GM12878 (cell line): ENCODE measurements around the gene GLT8D1. TPM values are rescaled to one million over a fixed set of nuclear protein-coding genes. Genes with fewer than 3 reads are reported as not detected.

Experiments used
- ASH2L ChIP-seq: fragments of 300-600, 200-600 bp; sonication (generic); IDR thresholded peaks from 2 replicates; pipeline ENCODE4 v1.6.1; 2017; ENCODE audit warnings: low read depth, mild to moderate bottlenecking, borderline replicate concordance
- ATF7 ChIP-seq: fragments of 450-650 bp; IDR thresholded peaks from 2 replicates; pipeline ENCODE4 v1.6.1; 2016; ENCODE audit warnings: low read depth, mild to moderate bottlenecking
- BACH1 ChIP-seq: fragments of 450-650 bp; IDR thresholded peaks from 2 replicates; pipeline ENCODE4 v1.6.1; 2017; ENCODE audit warnings: mild to moderate bottlenecking, borderline replicate concordance
- BHLHE40 ChIP-seq, 2 experiments: fragments of 450-650 bp in 1 of 2; IDR thresholded peaks; 2 replicates each; pipeline ENCODE4 v1.6.1; 2011 to 2017; ENCODE audit warnings: low read depth in 2 of 2, borderline replicate concordance in 1 of 2, improper control_type of control experiment in 1 of 2, low read length in 1 of 2, mild to moderate bottlenecking in 1 of 2
- CBFB ChIP-seq: IDR thresholded peaks from 2 replicates; pipeline ENCODE4 v1.6.1; 2016; ENCODE audit warnings: antibody characterized with exemption, low read depth
- CTCF ChIP-seq, 3 experiments: IDR thresholded peaks in 2 of 3; conservative IDR thresholded peaks in 1 of 3; 2 replicates each; pipeline ENCODE4 v1.5.1; 2011; ENCODE audit warnings: low read depth in 3 of 3, low read length in 3 of 3, mild to moderate bottlenecking in 3 of 3, control low read depth in 2 of 3, moderate library complexity in 2 of 3, inconsistent platforms in 1 of 3, mixed read lengths in 1 of 3; ENCODE audit not compliant: control insufficient read depth in 2 of 3, insufficient read depth in 1 of 3; ENCODE audit errors: extremely low read depth in 1 of 3
- E2F4 ChIP-seq: IDR thresholded peaks from 2 replicates; pipeline ENCODE4 v1.6.1; 2012; ENCODE audit warnings: low read depth, low read length, improper control_type of control experiment
- EED ChIP-seq: sonication (generic); IDR thresholded peaks from 2 replicates; pipeline ENCODE4 v1.6.1; 2016; ENCODE audit warnings: antibody characterized with exemption, low read depth
- HDAC2 ChIP-seq: fragments of 200-600 bp; sonication (generic); IDR thresholded peaks from 2 replicates; pipeline ENCODE4 v1.6.1; 2017
- HSF1 ChIP-seq: fragments of 150-350 bp; IDR thresholded peaks from 2 replicates; pipeline ENCODE4 v1.6.1; 2014; ENCODE audit warnings: mild to moderate bottlenecking, low read depth, low read length
- IKZF2 ChIP-seq, 2 experiments: fragments of 450-650 bp; IDR thresholded peaks; 2 replicates each; pipeline ENCODE4 v1.6.1; 2017; ENCODE audit warnings: mild to moderate bottlenecking in 2 of 2, moderate library complexity in 2 of 2
- KDM1A ChIP-seq: fragments of 200-600 bp; sonication (generic); IDR thresholded peaks from 2 replicates; pipeline ENCODE4 v1.6.1; 2016; ENCODE audit warnings: borderline replicate concordance
- MEF2A ChIP-seq: IDR thresholded peaks from 2 replicates; pipeline ENCODE4 v1.6.1; 2011; ENCODE audit warnings: low read depth, mild to moderate bottlenecking, low read length, moderate library complexity; ENCODE audit not compliant: insufficient read depth
- MEF2B ChIP-seq: fragments of 450-650 bp; IDR thresholded peaks from 2 replicates; pipeline ENCODE4 v1.6.1; 2018; ENCODE audit warnings: mild to moderate bottlenecking, moderate library complexity; ENCODE audit not compliant: partially characterized antibody, poor library complexity, severe bottlenecking
- PAX8 ChIP-seq: fragments of 450-650 bp; IDR thresholded peaks from 2 replicates; pipeline ENCODE4 v1.6.1; 2017; ENCODE audit warnings: mild to moderate bottlenecking, moderate library complexity
- RELB ChIP-seq: fragments of 450-650 bp; IDR thresholded peaks from 2 replicates; pipeline ENCODE4 v1.6.1; 2017; ENCODE audit warnings: low read depth, mild to moderate bottlenecking, moderate library complexity
- TAF1 ChIP-seq: IDR thresholded peaks from 2 replicates; pipeline ENCODE4 v1.6.1; 2011; ENCODE audit warnings: mild to moderate bottlenecking, low read depth, low read length, borderline replicate concordance
- YBX1 ChIP-seq: fragments of 450-650 bp; IDR thresholded peaks from 2 replicates; pipeline ENCODE4 v1.6.1; 2016; ENCODE audit warnings: antibody characterized with exemption
- ZBTB11 ChIP-seq: fragments of 450-650 bp; formaldehyde crosslinking; IDR thresholded peaks from 2 replicates; pipeline ENCODE4 v1.5.0; 2022; ENCODE audit warnings: mild to moderate bottlenecking, missing genetic modification characterization
- ZNF207 ChIP-seq: fragments of 450-650 bp; IDR thresholded peaks from 2 replicates; pipeline ENCODE4 v1.6.1; 2014; ENCODE audit warnings: antibody characterized with exemption, mild to moderate bottlenecking, borderline replicate concordance
- ZNF217 ChIP-seq: fragments of 450-650 bp; IDR thresholded peaks from 2 replicates; pipeline ENCODE4 v1.6.1; 2017; ENCODE audit warnings: antibody characterized with exemption, mild to moderate bottlenecking
- ZNF384 ChIP-seq: IDR thresholded peaks from 2 replicates; pipeline ENCODE4 v1.6.1; 2012; ENCODE audit warnings: low read depth, mild to moderate bottlenecking, low read length, improper control_type of control experiment, borderline replicate concordance
- polyA plus RNA-seq, 11 experiments: library from polyadenylated mRNA; depleted of rRNA in 4 of 11; unstranded in 6 of 11; stranded (reverse) in 5 of 11; fragments of >200 nt; fragmentation: Nextera tagmentation in 4 of 11; fragmentation: Illumina TruSeq in 1 of 11; extraction: Ambion mirVana in 4 of 11; extraction: Trizol in 1 of 11; gene quantifications; 1 replicate in 1 of 11; 2 replicates in 10 of 11; pipeline versions ENCODE4 v1.2.1 to v1.2.3, GENCODE V29; 2011 to 2016; ENCODE audit warnings: inconsistent platforms in 2 of 11, missing spikeins in 2 of 11, low read depth in 1 of 11
- total RNA-seq, 4 experiments: library from RNA; depleted of rRNA in 3 of 4; stranded (reverse); fragments of >200 nt in 3 of 4; fragmentation: Illumina TruSeq in 1 of 4; extraction: Trizol in 1 of 4; gene quantifications; 2 replicates each; pipeline versions ENCODE4 v1.2.1 to v1.2.3, GENCODE V29; 2013 to 2021

Gene GLT8D1
- total and polyA plus RNA-seq, 10 of the 15 experiments (the other 5 are each of a cell fraction or from before 2014, with no cell fraction given): 25.3 to 73.4 (median 48.4) TPM

GRCh38 chr3:52710512-52710911 is 4.9 kb upstream of the GLT8D1 start (continued):
- TF ChIP-seq BACH1 (no peak), ASH2L (no peak), ZNF384 (peak; percentile 67), HSF1 (no peak), ZNF207 (no peak), RELB (peak; percentile 65; the same call in 1 of the 2 replicates), YBX1 (no peak), ATF7 (0 out of 2 replicates have a peak, but pooled peaks have one; percentile 52), ZBTB11 (CRISPR knock-in tag) (no peak), PAX8 (no peak), IKZF2 (IDR thresholded peaks at IDR 0.05) (peak; percentile 58 to 66), HDAC2 (no peak), KDM1A (no peak), TAF1 (no peak), EED (peak; percentile 61; the same call in 1 of the 2 replicates), BHLHE40 (IDR thresholded peaks at IDR 0.05; ENCODE audit: borderline replicate concordance in 1 of 2, low read depth in 2 of 2, low read length in 1 of 2) (peak in 1 of 2 experiments; percentile 18; a peak in 1 of 4 replicates), E2F4 (no peak), ZNF217 (peak; percentile 40; the same call in 1 of the 2 replicates), MEF2B (peak; percentile 35), CTCF (IDR thresholded peaks at IDR 0.05 in 2 of 3, conservative IDR thresholded peaks at IDR 0.05 in 1 of 3; ENCODE audit: control insufficient read depth in 2 of 3, extremely low read depth in 1 of 3, insufficient read depth in 1 of 3, low read depth in 3 of 3, low read length in 3 of 3) (no peak), MEF2A (peak; percentile 89), CBFB (0 out of 2 replicates have a peak, but pooled peaks have one; percentile 43)
